Thymus (tissue), 11 donors: Measurements from ENCODE around the gene CHM. TPM values are rescaled to one million over a fixed set of nuclear protein-coding genes. Genes with fewer than 3 reads are reported as not detected.
"Not testable (repeated sequence)": the region's sequence is repeated elsewhere in the genome, so short reads cannot be mapped to it uniquely, and the experiment has no call there.

Source experiments
- DNase-seq, 9 donors: peaks; one replicate each; pipeline ENCODE4 v3.0.0-alpha.2; 2013; ENCODE audit warnings: low spot score in 9 of 9, low read depth in 6 of 9, missing footprints in 1 of 9
- H3K27ac ChIP-seq, 2 donors: one replicate each; pipeline ENCODE4 v1.5.1; 2013; ENCODE audit warnings: control low read depth in 1 of 2, low read depth in 1 of 2, low read length in 1 of 2, mild to moderate bottlenecking in 1 of 2, moderate library complexity in 1 of 2
- H3K27me3 ChIP-seq, 2 donors: one replicate each; pipeline ENCODE4 v1.5.1; 2013; ENCODE audit warnings: low read length in 1 of 2; ENCODE audit not compliant: control insufficient read depth in 2 of 2, insufficient read depth in 1 of 2
- H3K36me3 ChIP-seq, 2 donors: one replicate each; pipeline ENCODE4 v1.5.1; 2013; ENCODE audit warnings: low read length in 1 of 2, mild to moderate bottlenecking in 1 of 2, moderate library complexity in 1 of 2; ENCODE audit not compliant: control insufficient read depth in 2 of 2, insufficient read depth in 2 of 2
- H3K4me1 ChIP-seq, 2 donors: one replicate each; pipeline ENCODE4 v1.5.1; 2013; ENCODE audit warnings: low read length in 2 of 2; ENCODE audit not compliant: control insufficient read depth in 2 of 2, insufficient read depth in 2 of 2
- H3K4me3 ChIP-seq, 2 donors: one replicate each; pipeline ENCODE4 v1.5.1; 2013; ENCODE audit warnings: low read length in 2 of 2, control low read depth in 1 of 2, mild to moderate bottlenecking in 1 of 2
- H3K9me3 ChIP-seq, 2 donors: one replicate each; pipeline ENCODE4 v1.5.1; 2013; ENCODE audit warnings: low read length in 1 of 2, mild to moderate bottlenecking in 1 of 2; ENCODE audit not compliant: control insufficient read depth in 2 of 2, insufficient read depth in 1 of 2
- WGBS: extraction: QIAGEN DNeasy Blood & Tissue Kit; methylation state at CpG from one replicate; pipeline ENCODE4 v1.1.7; 2013; 5-methylcytosine and 5-hydroxymethylcytosine counted together
- polyA plus RNA-seq: library from polyadenylated mRNA; stranded (reverse); fragments of 200-250 nt; gene quantifications from one replicate; pipeline ENCODE4 v1.2.3, GENCODE V29; 2013
- total RNA-seq: library from RNA; stranded (reverse); fragments of 120-200 nt; gene quantifications from one replicate; pipeline ENCODE4 v1.2.4, GENCODE V29; 2013
- donor health status: healthy.

The CHM gene
- total and polyA plus RNA-seq, 2 donors: 14.4 to 20.2 TPM

DNA sequence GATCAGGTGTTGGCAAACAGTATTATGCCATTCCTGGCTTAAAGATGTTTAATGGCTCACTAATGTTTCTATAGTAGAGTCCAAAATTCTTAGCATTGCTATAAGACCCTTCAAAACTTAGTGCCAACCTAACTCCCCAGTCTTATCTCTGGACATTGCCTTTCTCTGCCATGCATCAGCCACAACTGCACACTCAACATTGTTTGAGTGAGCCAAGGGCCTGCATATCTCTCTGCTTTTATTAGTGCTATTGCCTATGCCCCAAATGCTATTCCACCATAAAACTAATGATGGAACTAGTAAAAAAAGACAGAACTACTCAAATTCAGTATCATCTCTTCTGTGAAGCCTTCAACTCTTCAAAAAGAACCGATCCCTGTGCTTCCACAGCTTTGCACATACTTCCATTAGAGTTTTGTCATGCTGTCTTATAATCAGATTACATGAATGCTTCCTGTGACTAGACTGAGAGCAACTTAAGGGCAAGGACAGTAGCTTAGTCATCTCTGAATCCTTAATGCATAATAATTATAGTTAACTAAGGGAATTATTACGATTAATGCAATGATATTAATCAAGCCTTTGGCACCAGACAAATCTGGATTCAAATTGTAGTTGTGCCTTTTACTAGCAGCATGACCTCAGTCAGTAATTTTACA is 53.7 kb downstream of the CHM start:
- H3K36me3 ChIP-seq: no peaks in the 10 kb centered on the region
- H3K27ac ChIP-seq: no peak overlapping the region
- no peak overlapping the region for H3K4me3 ChIP-seq
- DNase-seq: no peak
- H3K9me3 ChIP-seq: no peaks in the 10 kb centered on the region
- H3K27me3 ChIP-seq: no peaks in the 10 kb centered on the region
- WGBS: 97% methylated on average over 2 of the region's 2 CpGs
- H3K4me1 ChIP-seq: no peaks in the 10 kb centered on the region

DNA sequence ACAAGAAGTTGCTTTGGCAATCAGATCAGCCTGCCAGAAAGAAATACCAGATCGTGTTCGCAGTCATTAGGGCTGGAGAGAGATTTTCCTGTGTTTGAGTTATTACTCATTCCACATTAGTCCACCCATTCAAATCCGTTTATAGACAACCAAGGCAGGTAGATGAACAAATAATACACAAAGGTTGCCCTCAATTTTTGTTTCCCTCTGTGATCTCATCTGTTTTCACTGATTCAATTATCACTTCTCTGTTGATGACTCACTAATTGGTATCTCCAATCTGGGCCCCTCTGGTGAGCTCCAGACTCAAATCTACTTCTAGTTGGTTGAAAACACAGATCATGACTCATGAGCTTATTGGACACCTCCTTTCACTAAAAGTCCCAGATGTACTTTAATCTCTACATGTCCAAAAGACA is 54.5 kb downstream of the CHM start:
- H3K27me3 ChIP-seq: no peaks in the 10 kb centered on the region
- H3K4me3 ChIP-seq: no peak overlapping the region
- H3K4me1 ChIP-seq: no peaks in the 10 kb centered on the region
- no peak for DNase-seq
- no peak overlapping the region for H3K27ac ChIP-seq
- H3K36me3 ChIP-seq: no peaks in the 10 kb centered on the region
- no peaks in the 10 kb centered on the region for H3K9me3 ChIP-seq
- 97% methylated on average over 3 of the region's 3 CpGs for WGBS

DNA sequence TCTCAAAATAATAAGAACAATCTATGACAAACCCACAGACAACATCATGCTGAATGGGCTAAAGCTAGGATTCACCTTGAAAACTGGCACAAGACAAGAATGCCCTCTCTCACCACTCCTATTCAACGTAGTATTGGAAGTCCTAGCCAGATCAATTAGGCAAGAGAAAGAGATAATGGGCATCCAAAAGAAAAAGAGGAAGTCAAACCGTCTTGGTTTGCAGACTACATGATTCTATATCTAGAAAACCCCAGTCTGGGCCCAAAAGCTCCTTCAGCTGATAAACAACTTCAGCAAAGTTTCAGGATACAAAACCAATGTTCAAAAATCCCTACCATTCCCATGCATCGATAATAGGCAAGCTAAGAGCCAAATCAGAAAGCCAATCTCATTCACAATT is 59.0 kb downstream of the CHM start:
- no peak for DNase-seq
- H3K9me3 ChIP-seq: no peaks in the 10 kb centered on the region
- no peaks in the 10 kb centered on the region for H3K27me3 ChIP-seq
- H3K36me3 ChIP-seq: no peaks in the 10 kb centered on the region
- H3K4me3 ChIP-seq: no peak overlapping the region
- H3K4me1 ChIP-seq: no peaks in the 10 kb centered on the region
- no peak overlapping the region for H3K27ac ChIP-seq
- WGBS: 77% methylated on average over 3 of the region's 3 CpGs

DNA sequence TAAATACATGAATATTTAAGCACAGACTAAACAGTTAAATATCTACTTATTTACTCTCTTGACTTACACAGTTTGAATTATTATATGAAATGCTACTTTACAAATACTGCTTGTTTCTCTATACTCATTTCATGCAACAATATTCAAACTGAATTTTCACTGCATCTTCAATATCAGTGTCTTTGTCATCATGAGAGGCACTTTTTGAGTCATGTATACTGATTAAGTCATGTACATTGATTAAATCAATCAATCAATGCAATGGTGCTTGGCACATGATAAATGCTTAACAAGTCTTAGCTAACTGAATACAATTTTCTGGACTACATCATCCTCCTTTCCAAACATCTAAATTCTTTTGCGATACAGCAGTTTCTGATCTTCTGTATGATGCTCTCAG is 67.1 kb downstream of the CHM start:
- 94% methylated on average over 1 of the region's 1 CpG for WGBS
- Histone ChIP-seq H3K27ac (no peak overlapping the region), H3K9me3 (no peaks in the 10 kb centered on the region), H3K4me1 (no peaks in the 10 kb centered on the region), H3K36me3 (peaks cover 0 to 4% of the 10 kb centered on the region in 2 donors), H3K27me3 (no peaks in the 10 kb centered on the region), H3K4me3 (no peak overlapping the region)
- no peak for DNase-seq

GRCh38 chrX:85977218-85977617 is 70.1 kb downstream of the CHM start:
- H3K27ac ChIP-seq: no peak overlapping the region
- no peak for DNase-seq
- H3K4me1 ChIP-seq: no peaks in the 10 kb centered on the region
- WGBS: 96% methylated on average over 3 of the region's 3 CpGs
- H3K9me3 ChIP-seq: no peaks in the 10 kb centered on the region
- peaks cover 0 to 4% of the 10 kb centered on the region in 2 donors for H3K36me3 ChIP-seq
- no peaks in the 10 kb centered on the region for H3K27me3 ChIP-seq
- H3K4me3 ChIP-seq: no peak overlapping the region

DNA sequence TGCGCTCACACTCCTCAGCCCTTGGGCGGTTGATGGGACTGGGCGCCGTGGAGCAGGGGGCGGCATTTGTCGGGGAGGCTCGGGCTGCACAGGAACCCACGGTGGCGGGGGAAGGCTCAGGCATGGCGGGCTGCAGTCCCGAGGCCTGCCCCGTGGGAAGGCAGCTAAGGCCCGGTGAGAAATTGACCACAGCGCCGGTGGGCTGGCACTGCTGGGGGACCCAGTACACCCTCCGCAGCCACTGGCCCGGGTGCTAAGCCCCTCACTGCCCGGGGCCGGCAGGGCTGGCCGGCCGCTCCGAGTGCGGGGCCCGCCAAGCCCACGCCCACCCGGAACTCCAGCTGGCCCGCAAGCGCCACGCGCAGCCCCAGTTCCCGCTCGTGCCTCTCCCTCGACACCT is 75.0 kb downstream of the CHM start:
- WGBS: 98% methylated on average over 28 of the region's 33 CpGs
- H3K36me3 ChIP-seq, DNase-seq, H3K4me3 ChIP-seq, H3K27me3 ChIP-seq, H3K27ac ChIP-seq, H3K4me1 ChIP-seq, H3K9me3 ChIP-seq: not testable (repeated sequence)

DNA sequence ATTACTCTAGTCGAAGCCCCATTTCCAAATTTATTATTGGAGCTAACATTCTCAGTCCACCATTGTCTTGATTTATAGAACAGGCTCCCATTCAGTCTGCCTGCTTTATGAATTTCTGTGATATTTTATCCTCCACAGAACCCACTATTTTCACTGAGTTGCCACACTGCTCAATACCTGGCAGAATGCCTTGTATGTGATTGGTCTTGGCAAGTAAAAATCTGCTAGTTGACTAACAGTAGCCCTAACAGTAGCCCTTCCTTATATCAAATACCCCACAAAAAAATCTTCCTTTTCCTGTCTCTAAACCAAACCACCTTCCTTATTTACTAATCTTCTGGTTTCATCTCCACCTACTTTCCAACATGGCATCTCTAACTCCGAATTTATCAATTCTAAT is 82.6 kb downstream of the CHM start:
- no peaks in the 10 kb centered on the region for H3K36me3 ChIP-seq
- no peak for DNase-seq
- no peak overlapping the region for H3K4me3 ChIP-seq
- 99% methylated on average over 2 of the region's 2 CpGs for WGBS
- no peaks in the 10 kb centered on the region for H3K9me3 ChIP-seq
- H3K4me1 ChIP-seq: no peaks in the 10 kb centered on the region
- no peak overlapping the region for H3K27ac ChIP-seq
- H3K27me3 ChIP-seq: no peaks in the 10 kb centered on the region

DNA sequence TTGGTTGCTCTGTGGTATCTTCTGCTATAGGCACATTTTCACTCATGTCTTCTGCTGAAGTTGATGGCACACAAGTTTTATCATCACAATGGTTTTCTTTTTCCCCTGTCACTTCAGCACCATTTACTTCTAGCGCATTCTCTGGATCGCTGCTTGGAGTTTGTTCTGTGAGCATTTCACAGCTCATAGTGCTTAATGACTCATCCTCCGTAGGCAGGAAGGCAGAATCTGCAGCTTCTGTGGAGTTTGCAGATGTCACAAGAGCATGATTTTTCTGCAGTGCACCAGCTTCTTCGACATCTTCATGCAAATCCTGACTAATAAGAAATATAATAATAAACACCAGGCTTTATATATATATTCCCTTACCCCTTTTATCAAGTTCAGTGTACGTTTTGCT is 83.6 kb downstream of the CHM start:
- no peak for DNase-seq
- Histone ChIP-seq H3K9me3 (no peaks in the 10 kb centered on the region), H3K4me1 (no peaks in the 10 kb centered on the region), H3K4me3 (no peak overlapping the region), H3K36me3 (no peaks in the 10 kb centered on the region), H3K27me3 (no peaks in the 10 kb centered on the region), H3K27ac (no peak overlapping the region)
- 96% methylated on average over 5 of the region's 5 CpGs for WGBS

DNA sequence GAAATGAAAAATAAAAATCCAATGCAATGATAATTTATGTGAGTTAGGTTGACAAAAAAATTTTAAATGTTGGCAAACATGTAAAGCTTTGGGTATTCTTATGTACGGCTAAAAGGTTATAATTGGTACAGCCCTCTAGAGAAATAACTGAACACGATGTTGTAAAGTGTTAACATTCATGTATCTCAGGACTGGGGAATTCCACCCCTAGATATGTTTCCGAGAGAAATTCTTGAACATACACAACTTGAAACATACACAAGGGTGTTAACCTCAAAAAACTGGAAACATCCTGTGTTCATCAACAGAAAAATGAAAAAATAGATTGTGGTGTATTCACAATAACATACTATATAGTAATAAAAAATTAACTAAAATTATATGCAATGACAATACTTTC is 91.8 kb downstream of the CHM start:
- no peak overlapping the region for H3K4me3 ChIP-seq
- H3K27ac ChIP-seq: no peak overlapping the region
- over 99% methylated on average over 3 of the region's 3 CpGs for WGBS
- no peaks in the 10 kb centered on the region for H3K4me1 ChIP-seq
- no peaks in the 10 kb centered on the region for H3K27me3 ChIP-seq
- H3K9me3 ChIP-seq: no peaks in the 10 kb centered on the region
- no peak for DNase-seq
- H3K36me3 ChIP-seq: peaks cover 0 to 5% of the 10 kb centered on the region in 2 donors

- H3K27ac ChIP-seq, H3K4me1 ChIP-seq, H3K27me3 ChIP-seq, DNase-seq, H3K36me3 ChIP-seq, H3K4me3 ChIP-seq: not testable (repeated sequence)
- H3K9me3 ChIP-seq: peaks cover 0 to 10% of the 10 kb centered on the region in 2 donors
- 98% methylated on average over 4 of the region's 4 CpGs for WGBS
Observed at GRCh38 chrX:85944751-85945150, 102.6 kb downstream of the CHM start.
